Measurements from ENCODE around the gene BSN.
A peak's percentile ranks its signal among the peaks of the same experiment; 100 is the strongest.

The BSN gene

GRCh38 chr3:49535971-49536874, 18.1 kb upstream of the BSN start:
- Histone ChIP-seq H3K27ac (ENCODE audit: low read length) (no peak overlapping the region), H3K36me3 (replicated peaks; ENCODE audit: low read depth, low read length) (peaks cover 16% of the 10 kb centered on the region), H3K9ac (ENCODE audit: low read length) (no peak overlapping the region), H4K20me1 (ENCODE audit: insufficient read depth, low read length) (no peaks in the 10 kb centered on the region), H3K79me2 (ENCODE audit: low read length) (no peaks in the 10 kb centered on the region), H3K4me2 (ENCODE audit: low read length) (no peak overlapping the region), H3K4me1 (ENCODE audit: low read length) (peaks cover 8% of the 10 kb centered on the region), H3K4me3 (ENCODE audit: low read length) (no peak overlapping the region), H3K9me3 (ENCODE audit: insufficient read depth, low read length) (no peaks in the 10 kb centered on the region), H2AFZ (ENCODE audit: low read depth, low read length) (no peak overlapping the region), H3K27me3 (ENCODE audit: low read depth, low read length) (no peaks in the 10 kb centered on the region)
- no peak for TF ChIP-seq EZH2phosphoT487 (IDR thresholded peaks at IDR 0.05; ENCODE audit: low read depth)
- TF ChIP-seq CTCF (IDR thresholded peaks at IDR 0.05; ENCODE audit: low read depth, low read length), result no peak

- Histone ChIP-seq H3K4me2 (ENCODE audit: low read length) (no peak overlapping the region), H3K79me2 (ENCODE audit: low read length) (no peaks in the 10 kb centered on the region), H3K27ac (ENCODE audit: low read length) (no peak overlapping the region), H2AFZ (ENCODE audit: low read depth, low read length) (no peak overlapping the region), H3K4me1 (ENCODE audit: low read length) (peaks cover 8% of the 10 kb centered on the region), H3K36me3 (replicated peaks; ENCODE audit: low read depth, low read length) (peaks cover 8% of the 10 kb centered on the region), H4K20me1 (ENCODE audit: insufficient read depth, low read length) (no peaks in the 10 kb centered on the region), H3K9me3 (ENCODE audit: insufficient read depth, low read length) (no peaks in the 10 kb centered on the region), H3K4me3 (ENCODE audit: low read length) (no peak overlapping the region), H3K27me3 (ENCODE audit: low read depth, low read length) (no peaks in the 10 kb centered on the region), H3K9ac (ENCODE audit: low read length) (no peak overlapping the region)
- TF ChIP-seq EZH2phosphoT487 (IDR thresholded peaks at IDR 0.05; ENCODE audit: low read depth), result no peak
- no peak for TF ChIP-seq CTCF (IDR thresholded peaks at IDR 0.05; ENCODE audit: low read depth, low read length)
Observed at GRCh38 chr3:49536875-49537533, 17.3 kb upstream of the BSN start.

GRCh38 chr3:49539659-49540560, 14.4 kb upstream of the BSN start:
- no peak for TF ChIP-seq EZH2phosphoT487 (IDR thresholded peaks at IDR 0.05; ENCODE audit: low read depth)
- TF ChIP-seq CTCF (IDR thresholded peaks at IDR 0.05; ENCODE audit: low read depth, low read length), result peak; percentile 91
- Histone ChIP-seq H3K4me3 (ENCODE audit: low read length) (peak overlapping the region; percentile 84), H3K27ac (ENCODE audit: low read length) (peak overlapping the region; percentile 25), H3K79me2 (ENCODE audit: low read length) (no peaks in the 10 kb centered on the region), H2AFZ (ENCODE audit: low read depth, low read length) (peak overlapping the region; percentile 67), H3K4me2 (ENCODE audit: low read length) (peak overlapping the region; percentile 91), H4K20me1 (ENCODE audit: insufficient read depth, low read length) (no peaks in the 10 kb centered on the region), H3K4me1 (ENCODE audit: low read length) (peaks cover 8% of the 10 kb centered on the region), H3K27me3 (ENCODE audit: low read depth, low read length) (peaks cover 18% of the 10 kb centered on the region), H3K36me3 (replicated peaks; ENCODE audit: low read depth, low read length) (no peaks in the 10 kb centered on the region), H3K9me3 (ENCODE audit: insufficient read depth, low read length) (no peaks in the 10 kb centered on the region), H3K9ac (ENCODE audit: low read length) (peak overlapping the region; percentile 69)

Measured in OCI-LY3 (cell line).